ENCODE measurements around the gene ATIC. TPM values are rescaled to one million over a fixed set of nuclear protein-coding genes. Genes with fewer than 3 reads are reported as not detected.

The ATIC gene
- total RNA-seq, 4 donors from 2014 or later = 29.3 to 45.6 (median 38.9) TPM

DNA sequence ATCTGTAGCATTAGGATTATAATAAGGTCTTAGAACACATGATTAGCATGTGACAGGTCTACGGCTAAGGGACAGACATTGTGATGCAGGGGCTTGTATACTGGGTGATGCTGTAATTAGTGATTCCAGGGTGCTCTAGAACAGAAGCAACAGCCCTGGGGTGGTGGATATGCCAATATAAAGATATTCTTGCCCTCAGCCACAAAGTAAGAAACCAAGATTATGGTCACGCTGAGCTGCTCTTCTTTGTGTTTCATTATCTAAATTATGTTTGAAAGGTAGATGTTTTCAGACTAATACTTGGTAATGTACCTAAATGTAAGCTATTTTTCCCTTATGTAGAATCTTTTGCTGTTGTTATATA, 78.7 kb downstream of the ATIC start:
- Histone ChIP-seq H3K36me3 (peaks cover 14 to 100% of the 10 kb centered on the region in 2 donors), H3K27me3 (no peaks in the 10 kb centered on the region), H3K4me1 (peaks cover 0 to 8% (median 2%) of the 10 kb centered on the region in 3 donors), H3K27ac (peak overlapping the region in 2 of 4 donors; percentile 20 to 30), H3K4me3 (no peak overlapping the region), H3K9me3 (no peaks in the 10 kb centered on the region)
- 53 to 81% methylated on average over 2 of the region's 2 CpGs for WGBS, 2 donors (ENCODE audit: low coverage in 1 of 2)
- no peak for ATAC-seq
- TF ChIP-seq, protein P1, sequence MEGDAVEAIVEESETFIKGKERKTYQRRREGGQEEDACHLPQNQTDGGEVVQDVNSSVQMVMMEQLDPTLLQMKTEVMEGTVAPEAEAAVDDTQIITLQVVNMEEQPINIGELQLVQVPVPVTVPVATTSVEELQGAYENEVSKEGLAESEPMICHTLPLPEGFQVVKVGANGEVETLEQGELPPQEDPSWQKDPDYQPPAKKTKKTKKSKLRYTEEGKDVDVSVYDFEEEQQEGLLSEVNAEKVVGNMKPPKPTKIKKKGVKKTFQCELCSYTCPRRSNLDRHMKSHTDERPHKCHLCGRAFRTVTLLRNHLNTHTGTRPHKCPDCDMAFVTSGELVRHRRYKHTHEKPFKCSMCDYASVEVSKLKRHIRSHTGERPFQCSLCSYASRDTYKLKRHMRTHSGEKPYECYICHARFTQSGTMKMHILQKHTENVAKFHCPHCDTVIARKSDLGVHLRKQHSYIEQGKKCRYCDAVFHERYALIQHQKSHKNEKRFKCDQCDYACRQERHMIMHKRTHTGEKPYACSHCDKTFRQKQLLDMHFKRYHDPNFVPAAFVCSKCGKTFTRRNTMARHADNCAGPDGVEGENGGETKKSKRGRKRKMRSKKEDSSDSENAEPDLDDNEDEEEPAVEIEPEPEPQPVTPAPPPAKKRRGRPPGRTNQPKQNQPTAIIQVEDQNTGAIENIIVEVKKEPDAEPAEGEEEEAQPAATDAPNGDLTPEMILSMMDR (IDR thresholded peaks at IDR 0.05) = no peak
- no peak for TF ChIP-seq POLR2A (IDR thresholded peaks at IDR 0.05)
- no peak for TF ChIP-seq EP300 (IDR thresholded peaks at IDR 0.05)
- no peak for TF ChIP-seq POLR2AphosphoS5 (IDR thresholded peaks at IDR 0.05)

DNA sequence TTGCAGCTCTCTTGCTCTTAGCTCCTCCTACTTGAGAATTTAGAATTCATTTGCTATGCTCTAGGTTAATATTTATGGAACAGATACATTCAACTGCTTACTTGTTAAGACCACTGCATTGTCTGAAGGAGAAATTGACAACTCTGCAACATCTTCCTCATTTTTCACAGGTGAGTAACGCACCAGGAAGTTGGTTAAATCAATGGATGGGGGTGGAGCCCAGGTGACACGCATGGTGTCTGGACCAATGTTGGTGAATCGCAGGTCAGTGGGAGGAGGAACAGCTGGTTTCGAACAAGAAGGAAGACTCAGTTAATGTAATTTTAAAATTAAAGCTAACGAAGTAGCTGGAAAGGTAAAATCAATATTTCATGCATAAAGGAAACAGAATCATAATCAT, 79.7 kb downstream of the ATIC start:
- TF ChIP-seq POLR2A (IDR thresholded peaks at IDR 0.05) (no peak), EP300 (IDR thresholded peaks at IDR 0.05) (no peak), POLR2AphosphoS5 (IDR thresholded peaks at IDR 0.05) (no peak)
- TF ChIP-seq, protein P1 (IDR thresholded peaks at IDR 0.05) = no peak
- peaks cover 14 to 100% of the 10 kb centered on the region in 2 donors for H3K36me3 ChIP-seq
- no peaks in the 10 kb centered on the region for H3K9me3 ChIP-seq
- no peaks in the 10 kb centered on the region for H3K27me3 ChIP-seq
- no peak overlapping the region for H3K4me3 ChIP-seq
- H3K4me1 ChIP-seq = peaks cover 0 to 14% (median 2%) of the 10 kb centered on the region in 3 donors
- ATAC-seq = no peak
- no peak overlapping the region for H3K27ac ChIP-seq
- 73 to 83% methylated on average over 5 of the region's 5 CpGs for WGBS, 2 donors (ENCODE audit: low coverage in 1 of 2)

DNA sequence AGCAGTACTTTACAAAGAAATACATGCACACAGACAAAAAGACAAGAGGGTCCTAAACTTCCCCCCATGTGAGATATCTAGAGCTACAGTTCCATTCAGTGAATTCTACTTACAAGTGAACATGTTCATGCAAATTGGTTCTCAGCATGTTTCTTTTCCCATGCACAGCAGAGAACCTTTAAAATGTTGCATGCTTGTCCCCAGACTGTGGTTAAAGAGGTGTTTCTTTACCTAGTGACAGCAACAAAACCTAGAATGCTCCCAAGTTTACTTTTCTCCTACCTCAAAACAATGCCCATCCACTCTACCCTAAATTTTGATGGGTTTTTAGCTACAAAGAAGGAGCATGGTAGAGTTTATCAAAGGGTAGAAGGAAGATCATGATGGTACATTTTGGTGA, 80.3 kb downstream of the ATIC start:
- TF ChIP-seq POLR2A (IDR thresholded peaks at IDR 0.05) (no peak), EP300 (IDR thresholded peaks at IDR 0.05) (no peak), POLR2AphosphoS5 (IDR thresholded peaks at IDR 0.05) (no peak)
- TF ChIP-seq, protein P1 (IDR thresholded peaks at IDR 0.05) = no peak
- no peaks in the 10 kb centered on the region for H3K27me3 ChIP-seq

DNA sequence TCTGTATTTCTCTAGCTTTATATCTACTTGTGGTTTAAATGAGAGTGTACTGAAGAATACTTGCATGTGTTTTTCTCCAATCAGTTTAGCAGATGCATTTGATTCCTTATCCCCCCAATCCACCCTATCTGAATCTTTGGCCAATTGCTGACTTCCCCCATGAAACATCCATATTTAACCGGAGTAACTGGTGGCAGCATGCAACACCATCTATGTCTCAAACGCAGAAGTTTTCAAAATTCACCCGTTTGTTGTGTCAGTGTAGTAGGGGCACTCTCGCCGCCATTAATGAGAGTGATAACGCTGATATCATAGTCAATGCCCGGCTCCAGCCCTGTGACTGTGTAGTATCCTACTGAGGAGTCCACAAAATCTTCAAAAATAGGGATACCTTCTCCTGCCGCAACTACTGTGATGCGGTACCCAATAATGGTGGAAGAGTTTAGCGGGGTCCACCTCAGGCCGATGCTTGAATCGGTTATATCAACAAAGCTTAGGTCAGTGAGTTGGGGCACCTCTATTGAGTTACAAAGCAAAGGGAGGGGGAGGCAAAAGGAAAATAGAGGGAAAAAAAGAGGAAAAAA, 80.9 kb downstream of the ATIC start:
- Histone ChIP-seq H3K36me3 (peaks cover 18 to 100% of the 10 kb centered on the region in 2 donors), H3K27ac (peak overlapping the region in 1 of 4 donors; percentile 27), H3K4me3 (no peak overlapping the region), H3K27me3 (no peaks in the 10 kb centered on the region), H3K4me1 (peaks cover 7 to 26% (median 11%) of the 10 kb centered on the region in 3 donors), H3K9me3 (no peaks in the 10 kb centered on the region)
- ATAC-seq = no peak
- TF ChIP-seq, protein P1 (IDR thresholded peaks at IDR 0.05) = no peak
- no peak for TF ChIP-seq POLR2AphosphoS5 (IDR thresholded peaks at IDR 0.05)
- no peak for TF ChIP-seq EP300 (IDR thresholded peaks at IDR 0.05)
- TF ChIP-seq POLR2A (IDR thresholded peaks at IDR 0.05) = no peak
- WGBS, 2 donors (ENCODE audit: low coverage in 1 of 2) = 88% methylated on average over 1 to 10 of the region's 12 CpGs

More for the DNA sequence above, 80.3 kb downstream of the ATIC start:
- no peak for ATAC-seq
- Histone ChIP-seq H3K4me3 (no peak overlapping the region), H3K36me3 (peaks cover 17 to 100% of the 10 kb centered on the region in 2 donors), H3K9me3 (no peaks in the 10 kb centered on the region), H3K27ac (no peak overlapping the region), H3K4me1 (peaks cover 5 to 20% (median 6%) of the 10 kb centered on the region in 3 donors)

DNA sequence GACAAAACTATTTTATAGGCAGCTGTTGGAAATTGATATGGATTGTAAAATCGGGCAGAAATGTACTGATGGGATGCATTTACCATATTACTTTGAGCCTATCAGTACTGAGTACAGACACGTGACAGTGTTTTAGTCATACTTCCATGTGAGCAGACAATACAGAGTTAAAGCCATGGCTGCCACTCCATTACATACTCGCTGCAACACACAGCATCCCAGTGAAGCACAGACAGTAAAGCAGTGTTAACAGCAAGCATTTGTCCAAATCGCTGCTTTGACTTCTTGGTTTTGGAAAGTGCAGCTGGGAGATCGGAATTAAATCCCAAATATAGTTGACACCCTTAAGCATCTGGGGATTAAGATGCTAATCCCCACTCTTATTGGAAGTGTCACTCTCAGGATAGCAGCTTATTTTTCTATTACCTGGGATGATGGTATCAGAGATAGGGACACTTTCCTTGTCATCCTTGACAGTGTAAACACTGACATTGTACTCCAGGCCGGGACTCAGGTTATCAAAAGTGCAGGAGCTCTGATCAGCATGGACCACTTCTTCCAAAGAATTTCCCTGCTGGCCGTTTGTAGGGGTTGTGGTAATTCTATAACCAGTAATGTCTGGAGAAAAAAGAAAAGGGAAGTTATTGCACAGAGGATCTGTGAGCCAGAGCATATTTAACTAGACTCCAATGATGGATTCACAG, 82.4 kb downstream of the ATIC start:
- Histone ChIP-seq H3K36me3 (peaks cover 15 to 100% of the 10 kb centered on the region in 2 donors), H3K27me3 (no peaks in the 10 kb centered on the region), H3K9me3 (no peaks in the 10 kb centered on the region), H3K27ac (peak overlapping the region; percentile 24 to 69 (median 52)), H3K4me1 (peaks cover 12 to 41% (median 16%) of the 10 kb centered on the region in 3 donors), H3K4me3 (no peak overlapping the region)
- TF ChIP-seq EP300 (IDR thresholded peaks at IDR 0.05) (no peak), POLR2AphosphoS5 (IDR thresholded peaks at IDR 0.05) (no peak)
- TF ChIP-seq, protein P1 (IDR thresholded peaks at IDR 0.05) = no peak
- ATAC-seq = no peak
- 42 to 43% methylated on average over 6 to 7 of the region's 7 CpGs for WGBS, 2 donors (ENCODE audit: low coverage in 1 of 2)

All from gastroesophageal sphincter (tissue), 4 donors.